Chondrocyte (in vitro differentiated cells): Measurements from ENCODE around the gene PRR14. TPM values are rescaled to one million over a fixed set of nuclear protein-coding genes. Genes with fewer than 3 reads are reported as not detected.

Experiments used
- DNase-seq: peaks from one replicate; pipeline ENCODE4 v3.0.0; 2021; ENCODE audit warnings: mixed read lengths, low spot score
- H3K27ac Mint-ChIP-seq: one replicate; pipeline ENCODE4 v1.8.0; 2021; ENCODE audit warnings: mild to moderate bottlenecking, moderate library complexity, mixed read lengths; ENCODE audit not compliant: unreplicated experiment
- H3K27me3 Mint-ChIP-seq: 2 replicates; pipeline ENCODE4 v1.8.0; 2021; ENCODE audit warnings: low read depth, mixed read lengths
- H3K36me3 Mint-ChIP-seq: 2 replicates; pipeline ENCODE4 v1.8.0; 2021; ENCODE audit warnings: low read depth, mixed read lengths
- H3K4me1 Mint-ChIP-seq: 2 replicates; pipeline ENCODE4 v1.8.0; 2021; ENCODE audit warnings: low read depth, mild to moderate bottlenecking, mixed read lengths
- H3K4me3 Mint-ChIP-seq: one replicate; pipeline ENCODE4 v1.8.0; 2021; ENCODE audit warnings: mild to moderate bottlenecking, moderate library complexity, mixed read lengths; ENCODE audit not compliant: unreplicated experiment
- H3K9me3 Mint-ChIP-seq: 2 replicates; pipeline ENCODE4 v1.8.0; 2021; ENCODE audit warnings: low read depth, mixed read lengths
- total RNA-seq: library from RNA; stranded (reverse); gene quantifications from 3 replicates; pipeline ENCODE4 v1.2.1, GENCODE V29; 2021
- TF ChIP-seq, protein P1 (sequence below): fragments of 200-600 bp; sonication (generic); IDR thresholded peaks from 2 replicates; pipeline ENCODE4 v1.5.0; 2021; ENCODE audit warnings: antibody characterized with exemption, mild to moderate bottlenecking, moderate library complexity

Gene PRR14
- total RNA-seq, 1 donor from 2014 or later: 42.0 TPM

DNA sequence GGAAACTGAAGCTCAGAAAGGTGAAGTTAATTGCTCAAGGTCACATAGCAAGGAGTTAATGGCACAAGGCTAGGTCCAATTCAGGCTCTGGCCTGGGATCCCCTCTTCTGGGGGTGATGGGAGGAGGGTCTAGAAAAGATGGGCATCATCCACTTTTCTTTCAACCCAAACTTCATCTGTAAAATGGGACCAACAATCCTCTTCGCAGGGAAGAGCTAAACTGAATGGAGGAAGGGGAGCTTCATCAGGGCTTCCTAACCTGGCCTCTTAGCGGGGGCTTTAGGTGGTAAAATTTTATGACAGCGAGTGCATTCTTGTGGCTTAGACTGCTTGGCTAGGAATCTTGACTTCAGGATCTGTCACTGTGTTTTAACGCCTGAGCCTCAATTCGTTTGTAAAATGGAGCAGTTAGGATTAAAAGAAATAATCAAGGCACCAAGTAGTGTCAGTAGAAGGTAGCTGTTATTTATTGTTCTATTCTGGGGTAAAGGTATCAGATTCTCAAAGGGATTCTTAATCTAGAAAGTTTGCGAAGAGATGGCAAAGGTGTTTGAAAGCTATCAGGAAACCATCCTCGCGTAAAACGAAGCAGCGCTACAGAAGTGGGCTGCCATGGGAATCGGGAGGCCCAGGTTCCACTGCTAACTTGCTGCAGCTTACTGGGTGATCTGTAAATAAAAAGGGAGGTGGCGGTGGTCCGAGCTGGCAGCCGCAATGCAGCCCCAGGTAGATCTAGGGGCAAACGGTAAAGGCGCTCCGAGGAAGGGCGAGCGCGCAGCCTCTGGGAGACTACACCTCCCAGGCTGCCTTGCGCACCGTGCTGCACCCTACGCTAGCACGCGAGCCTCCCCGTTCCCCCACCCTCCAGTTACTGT is 46.7 kb downstream of the PRR14 start:
- Mint-ChIP-seq H3K36me3 (peaks cover 2% of the 10 kb centered on the region), H3K4me3 (peak overlapping the region; percentile 88), H3K4me1 (peaks cover 23% of the 10 kb centered on the region), H3K27ac (peak overlapping the region; percentile 100), H3K27me3 (no peaks in the 10 kb centered on the region), H3K9me3 (no peaks in the 10 kb centered on the region)
- TF ChIP-seq, protein P1, sequence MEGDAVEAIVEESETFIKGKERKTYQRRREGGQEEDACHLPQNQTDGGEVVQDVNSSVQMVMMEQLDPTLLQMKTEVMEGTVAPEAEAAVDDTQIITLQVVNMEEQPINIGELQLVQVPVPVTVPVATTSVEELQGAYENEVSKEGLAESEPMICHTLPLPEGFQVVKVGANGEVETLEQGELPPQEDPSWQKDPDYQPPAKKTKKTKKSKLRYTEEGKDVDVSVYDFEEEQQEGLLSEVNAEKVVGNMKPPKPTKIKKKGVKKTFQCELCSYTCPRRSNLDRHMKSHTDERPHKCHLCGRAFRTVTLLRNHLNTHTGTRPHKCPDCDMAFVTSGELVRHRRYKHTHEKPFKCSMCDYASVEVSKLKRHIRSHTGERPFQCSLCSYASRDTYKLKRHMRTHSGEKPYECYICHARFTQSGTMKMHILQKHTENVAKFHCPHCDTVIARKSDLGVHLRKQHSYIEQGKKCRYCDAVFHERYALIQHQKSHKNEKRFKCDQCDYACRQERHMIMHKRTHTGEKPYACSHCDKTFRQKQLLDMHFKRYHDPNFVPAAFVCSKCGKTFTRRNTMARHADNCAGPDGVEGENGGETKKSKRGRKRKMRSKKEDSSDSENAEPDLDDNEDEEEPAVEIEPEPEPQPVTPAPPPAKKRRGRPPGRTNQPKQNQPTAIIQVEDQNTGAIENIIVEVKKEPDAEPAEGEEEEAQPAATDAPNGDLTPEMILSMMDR: no peak
- peak; percentile 100 for DNase-seq

DNA sequence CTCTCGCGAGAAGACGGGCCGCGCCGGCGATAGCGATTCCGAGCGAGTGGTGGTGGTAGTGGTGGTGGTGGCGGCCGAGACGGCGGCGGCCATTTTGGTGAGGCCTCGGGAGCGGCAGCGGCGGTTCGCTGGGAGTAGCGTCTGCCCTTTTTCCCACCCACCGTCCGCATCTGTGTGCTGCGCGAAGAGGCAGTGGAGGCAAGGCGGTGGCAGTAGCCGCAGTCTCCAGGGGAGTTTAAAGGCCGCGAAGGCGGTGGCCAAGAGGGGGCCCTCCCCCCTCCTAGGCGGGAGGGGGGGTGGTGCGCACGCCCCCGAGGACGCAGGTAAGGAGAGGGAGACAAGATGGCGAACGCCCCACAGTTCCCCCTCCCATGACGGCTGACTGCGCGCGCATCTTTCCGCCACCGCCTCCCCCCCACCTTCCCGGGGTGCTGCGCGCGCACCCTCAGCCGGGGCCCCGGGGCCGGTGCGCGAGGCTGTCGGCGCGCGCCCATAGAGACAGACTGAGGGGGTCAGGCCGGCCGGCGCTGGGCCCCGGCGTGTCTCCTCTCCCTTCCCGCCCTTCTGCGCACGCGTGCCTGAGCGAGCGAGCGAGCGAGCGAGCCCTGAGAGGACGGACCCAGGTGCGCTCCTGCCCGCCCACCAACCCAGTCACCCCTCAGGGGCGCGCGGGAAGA is 47.5 kb downstream of the PRR14 start:
- H3K36me3 Mint-ChIP-seq: peaks cover 6% of the 10 kb centered on the region
- TF ChIP-seq, protein P1: no peak
- H3K27ac Mint-ChIP-seq: peak overlapping the region; percentile 100
- H3K27me3 Mint-ChIP-seq: no peaks in the 10 kb centered on the region
- H3K4me3 Mint-ChIP-seq: peak overlapping the region; percentile 88
- H3K9me3 Mint-ChIP-seq: no peaks in the 10 kb centered on the region
- peak; percentile 95 for DNase-seq
- H3K4me1 Mint-ChIP-seq: peaks cover 23% of the 10 kb centered on the region

DNA sequence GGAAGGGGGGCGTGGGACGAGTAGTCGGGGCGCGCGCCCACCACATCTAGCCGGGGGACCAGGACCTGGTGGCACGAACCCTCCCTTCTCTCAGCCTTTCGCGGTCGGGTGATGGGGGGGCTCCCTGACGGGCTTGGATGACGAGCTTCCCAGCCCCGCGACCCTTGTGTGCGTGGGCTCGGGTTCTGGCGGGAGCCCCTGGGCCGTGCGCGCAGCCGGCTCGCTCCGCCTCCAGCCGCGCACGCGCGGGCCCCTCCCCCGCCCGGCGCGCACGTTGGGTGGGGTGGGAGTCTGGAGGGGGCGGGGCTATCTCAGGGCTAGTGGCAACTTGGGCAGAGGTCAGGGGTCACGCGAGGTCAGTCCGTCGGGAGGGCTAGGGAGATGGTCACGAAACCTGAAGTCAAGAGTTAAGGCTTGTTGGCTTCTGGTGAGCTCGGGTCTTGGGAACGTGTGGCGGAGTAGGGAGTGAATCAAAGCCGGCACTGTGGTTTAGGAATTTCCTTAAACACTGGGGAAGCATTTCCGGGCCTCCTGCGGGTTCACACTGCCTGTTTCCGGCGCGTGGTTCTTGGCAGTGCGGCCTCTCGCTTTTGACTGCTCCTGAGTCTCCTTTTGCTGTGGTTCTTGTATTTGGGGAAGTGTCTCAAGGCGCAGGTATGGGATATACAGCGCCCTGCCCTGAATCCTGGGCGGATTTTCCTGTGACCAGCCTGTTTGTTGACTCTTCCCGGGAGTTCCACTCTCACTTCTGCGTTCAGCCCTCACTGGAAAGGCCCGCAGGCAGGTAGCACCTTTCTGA is 48.3 kb downstream of the PRR14 start, which contains the start of gene SRCAP:
TSS of gene SRCAP (plus strand) at position 356 of the 799 bp plus-strand sequence. CDS start 1,654 bp downstream, outside the sequence.
- no peak for DNase-seq
- Mint-ChIP-seq H3K27ac (peak within 1 kb of the TSS; percentile 100), H3K36me3 (peaks cover 9% of the 10 kb centered on the region)

DNA sequence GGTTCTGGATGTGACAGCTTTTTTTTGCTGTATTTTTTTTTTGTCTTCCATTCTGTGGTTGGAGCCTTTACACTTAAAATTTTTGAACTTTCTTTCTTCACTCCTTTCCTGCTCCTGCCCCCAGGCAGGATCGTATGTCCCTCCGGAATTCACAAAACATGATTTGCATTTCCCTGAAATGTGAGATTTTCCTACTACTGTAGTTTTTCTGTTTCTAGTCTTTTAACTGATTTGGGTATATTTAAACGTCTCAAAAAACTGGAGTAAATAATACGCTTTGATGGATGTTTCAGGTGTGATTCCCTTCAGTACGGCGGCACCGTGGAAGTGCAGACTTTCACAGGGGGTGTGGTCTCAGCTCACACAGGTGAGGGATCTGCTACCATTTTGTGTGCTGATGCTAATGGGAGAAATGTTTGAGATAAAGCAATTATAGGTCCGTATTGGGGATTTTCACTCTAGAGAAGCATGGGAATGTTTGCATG is 48.9 kb downstream of the PRR14 start:
- peaks cover 12% of the 10 kb centered on the region for H3K36me3 Mint-ChIP-seq
- peak overlapping the region; percentile 98 for H3K27ac Mint-ChIP-seq
- no peak for DNase-seq
- H3K4me3 Mint-ChIP-seq: peak overlapping the region; percentile 88
- H3K9me3 Mint-ChIP-seq: no peaks in the 10 kb centered on the region
- no peaks in the 10 kb centered on the region for H3K27me3 Mint-ChIP-seq
- H3K4me1 Mint-ChIP-seq: peaks cover 23% of the 10 kb centered on the region
- TF ChIP-seq, protein P1: no peak

More for the DNA sequence above, 48.3 kb downstream of the PRR14 start, which contains the start of gene SRCAP:
- Mint-ChIP-seq H3K9me3 (no peaks in the 10 kb centered on the region), H3K4me1 (peaks cover 23% of the 10 kb centered on the region), H3K27me3 (no peaks in the 10 kb centered on the region), H3K4me3 (peak within 1 kb of the TSS; percentile 88)
- TF ChIP-seq, protein P1: no peak
